Fibroblast of the conjunctiva (primary cell): Measurements from ENCODE around the gene YIPF7.

Experiments used
- DNase-seq: peaks from one replicate; pipeline ENCODE4 v3.0.0-alpha.2; 2010; ENCODE audit warnings: low read depth

YIPF7 gene

DNA sequence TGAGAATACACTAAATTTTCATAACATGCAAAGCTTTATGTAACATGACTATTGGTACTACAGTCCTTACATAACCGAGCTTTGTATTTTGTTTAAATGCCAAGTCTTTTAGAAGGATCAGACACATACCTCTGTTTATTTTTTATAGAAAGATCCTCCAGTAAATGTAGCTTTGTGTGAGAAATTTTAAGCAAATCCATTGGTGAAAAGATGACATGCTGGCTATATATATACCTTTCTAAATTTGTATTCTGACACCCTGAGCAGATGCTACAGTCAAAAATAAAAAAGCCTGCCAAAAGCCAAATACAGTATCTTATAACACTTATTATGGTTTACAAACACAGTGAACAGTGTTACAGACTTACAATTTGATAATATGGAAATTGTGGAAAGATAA lies at the start of gene YIPF7:
Gene YIPF7 (minus strand): TSS at position 201 of the 400 bp plus-strand sequence. CDS start 1,525 bp downstream, outside the sequence.
- DNase-seq: no peak

DNA sequence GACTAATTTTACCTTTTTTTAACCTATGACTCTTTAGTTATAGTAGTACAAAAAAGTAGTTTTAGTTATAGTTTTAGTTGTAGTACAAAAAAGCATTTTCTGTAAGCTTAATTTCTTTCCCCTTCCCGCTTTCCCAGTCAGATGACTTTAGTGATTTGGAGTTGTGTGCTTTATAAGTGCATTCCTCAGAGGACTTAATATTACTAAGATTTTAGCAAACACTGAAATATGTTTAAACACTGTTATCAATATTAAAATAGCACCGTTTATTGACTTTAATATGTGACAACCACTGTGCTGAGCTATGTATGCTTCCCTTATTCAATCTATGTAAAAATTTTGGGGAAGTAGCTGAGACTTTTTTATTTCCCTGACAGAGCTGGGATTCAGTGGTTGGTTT lies 49.6 kb upstream of the YIPF7 start:
- no peak for DNase-seq

DNA sequence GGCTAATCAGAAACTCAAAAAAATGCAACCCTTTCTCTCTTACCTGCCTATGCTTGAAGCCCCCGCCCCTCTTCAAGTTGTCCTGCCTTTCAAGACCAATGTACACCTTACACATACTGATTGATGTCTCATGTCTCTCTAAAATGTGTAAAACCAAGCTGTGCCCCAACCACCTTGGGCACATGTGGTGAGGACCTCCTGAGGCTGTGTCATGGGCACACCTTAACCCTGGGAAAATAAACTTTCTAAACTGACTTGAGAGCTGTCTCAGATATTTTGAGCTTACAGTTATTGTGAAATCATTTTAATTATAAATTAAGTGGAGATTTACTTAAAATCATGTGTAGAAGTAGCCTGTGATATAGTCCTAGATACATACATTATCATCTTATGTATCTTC lies 49.0 kb upstream of the YIPF7 start:
- DNase-seq: no peak

DNA sequence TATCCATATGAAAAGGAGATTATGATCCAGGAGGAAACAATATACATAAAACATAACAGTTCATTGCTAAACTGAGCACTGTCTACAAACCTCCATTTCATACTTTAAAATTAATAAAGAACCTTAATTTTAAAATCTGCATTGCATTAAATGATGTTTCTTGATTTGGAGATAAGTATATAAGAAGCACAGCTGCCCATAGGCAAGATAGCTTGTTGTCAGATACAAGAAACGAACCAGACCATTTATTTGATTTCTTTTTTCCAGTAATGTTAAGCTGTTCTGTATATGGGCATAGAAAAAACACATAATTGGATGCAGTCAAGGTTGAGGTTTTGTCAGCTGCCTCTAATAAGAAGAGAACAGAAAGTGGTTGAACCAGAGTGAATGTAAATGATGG lies 33.2 kb upstream of the YIPF7 start:
- DNase-seq: no peak

DNA sequence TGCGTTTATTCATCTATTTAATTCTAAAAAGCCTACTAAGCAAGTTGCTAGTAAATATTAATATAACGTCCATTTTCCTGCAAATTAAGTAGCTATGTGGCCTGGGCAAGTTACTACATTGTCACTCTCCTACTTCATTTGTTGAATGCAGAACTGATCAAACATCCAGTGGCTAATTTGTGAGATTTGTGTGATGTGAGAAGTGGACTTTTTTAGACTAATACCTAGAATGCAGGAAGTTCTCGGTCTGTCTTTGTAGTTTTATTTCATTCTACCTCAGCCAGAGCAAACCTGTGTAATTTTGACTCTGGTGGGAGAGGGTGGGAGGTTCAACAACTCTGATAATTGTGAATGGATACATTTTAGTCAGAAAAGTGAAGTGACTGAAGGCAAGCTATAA lies 27.6 kb upstream of the YIPF7 start:
- DNase-seq: no peak

DNA sequence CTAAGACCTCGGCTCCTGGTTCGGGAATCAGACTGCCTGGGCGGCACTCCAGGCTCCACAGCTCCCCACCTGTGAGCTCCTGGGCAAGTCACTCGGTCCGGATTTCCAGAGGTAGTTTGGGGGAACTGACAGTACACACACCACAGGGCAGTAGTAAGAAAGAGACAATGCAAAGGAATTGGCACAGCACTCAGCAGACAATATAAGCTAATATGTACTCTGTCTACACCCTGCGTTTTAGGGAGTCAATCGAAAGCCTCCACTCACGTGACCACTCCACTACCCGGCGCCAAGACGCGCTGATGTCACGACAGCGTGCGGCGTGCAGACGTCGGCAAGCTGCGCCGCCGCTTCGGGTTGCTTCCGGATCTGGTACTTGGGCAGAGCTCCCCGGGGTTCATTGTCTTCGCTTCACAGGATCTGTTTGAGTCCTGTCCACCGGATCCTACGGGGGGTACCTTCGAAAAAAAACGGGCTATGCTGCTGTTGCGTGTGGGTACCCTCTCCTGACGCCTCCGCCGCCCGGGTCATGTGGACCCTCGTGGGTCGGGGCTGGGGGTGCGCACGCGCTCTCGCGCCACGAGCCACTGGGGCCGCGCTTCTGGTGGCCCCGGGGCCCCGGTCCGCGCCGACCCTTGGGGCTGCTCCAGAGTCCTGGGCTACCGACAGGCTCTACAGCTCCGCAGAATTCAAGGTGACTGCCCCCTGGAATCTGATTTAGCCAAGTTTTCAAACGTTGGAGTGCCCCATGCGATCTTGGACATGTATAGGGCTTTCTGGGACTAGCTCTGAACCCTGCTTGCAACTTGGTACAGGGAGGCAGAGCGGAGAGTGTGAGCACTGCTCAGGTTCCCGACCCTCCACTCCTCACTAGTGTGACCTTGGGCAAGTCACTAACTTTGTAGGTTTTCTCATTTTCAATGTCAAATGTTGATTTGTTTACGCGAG lies 26.9 kb upstream of the YIPF7 start, which contains the start of gene GUF1:
Gene GUF1 (plus strand): TSS at position 327 of the 948 bp plus-strand sequence. CDS start 203 bp downstream, at position 530.
- peak; percentile 83 for DNase-seq

DNA sequence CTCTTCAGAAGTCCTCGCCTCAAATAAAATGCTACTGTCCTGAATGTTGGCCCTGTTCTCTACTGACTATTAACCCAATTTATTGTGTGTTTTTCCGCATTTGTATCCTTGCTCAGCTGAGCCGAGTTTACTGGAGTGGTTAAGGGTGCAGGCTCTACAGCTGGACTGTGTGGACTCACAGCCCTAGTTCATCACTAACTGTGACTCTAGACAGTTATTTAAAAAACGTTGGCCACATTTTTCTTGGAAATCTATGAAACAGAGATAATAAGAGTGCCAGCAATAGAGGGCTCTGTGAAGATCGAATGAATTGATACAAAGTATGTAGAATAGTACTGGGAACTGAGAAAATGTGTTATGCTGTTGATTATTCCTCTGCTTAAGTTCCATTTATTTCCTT lies 23.9 kb upstream of the YIPF7 start:
- DNase-seq: no peak

DNA sequence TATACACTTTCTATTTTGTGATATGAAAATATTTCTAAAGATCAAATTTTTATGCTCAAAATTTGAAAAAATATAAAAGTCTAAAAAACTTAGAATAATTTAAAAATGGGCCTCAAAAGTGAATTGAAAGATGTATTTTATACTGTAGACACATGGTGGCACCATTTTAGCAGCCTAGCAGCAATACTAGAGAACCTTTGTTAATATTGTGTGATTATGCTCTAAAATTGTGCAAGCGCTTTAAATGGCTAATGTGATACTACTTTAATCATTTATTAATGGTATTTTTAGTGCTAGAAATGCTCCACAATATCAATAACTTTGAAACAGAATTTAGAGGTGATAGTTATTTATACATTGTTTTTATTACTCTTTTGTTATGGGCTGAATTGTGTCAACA lies 23.0 kb upstream of the YIPF7 start:
- DNase-seq: no peak

DNA sequence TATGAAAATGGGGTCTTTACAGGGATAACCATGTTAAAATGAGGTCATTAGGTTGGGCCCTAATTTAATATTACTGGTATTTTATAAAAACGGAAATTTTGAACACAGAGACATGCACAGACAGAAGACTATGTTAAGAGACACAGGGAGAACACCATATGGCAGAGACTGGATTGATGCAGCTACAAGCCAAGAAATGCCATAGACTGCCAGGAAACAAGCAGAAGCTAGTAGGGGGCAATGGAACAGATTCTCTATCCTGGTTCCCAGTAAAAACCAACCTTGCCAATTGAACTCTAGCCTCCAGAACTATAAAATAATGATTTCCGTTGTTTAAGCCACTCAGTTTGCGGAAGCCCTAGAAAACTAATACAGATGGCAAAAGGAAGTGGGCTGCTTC lies 20.2 kb upstream of the YIPF7 start:
- no peak for DNase-seq

DNA sequence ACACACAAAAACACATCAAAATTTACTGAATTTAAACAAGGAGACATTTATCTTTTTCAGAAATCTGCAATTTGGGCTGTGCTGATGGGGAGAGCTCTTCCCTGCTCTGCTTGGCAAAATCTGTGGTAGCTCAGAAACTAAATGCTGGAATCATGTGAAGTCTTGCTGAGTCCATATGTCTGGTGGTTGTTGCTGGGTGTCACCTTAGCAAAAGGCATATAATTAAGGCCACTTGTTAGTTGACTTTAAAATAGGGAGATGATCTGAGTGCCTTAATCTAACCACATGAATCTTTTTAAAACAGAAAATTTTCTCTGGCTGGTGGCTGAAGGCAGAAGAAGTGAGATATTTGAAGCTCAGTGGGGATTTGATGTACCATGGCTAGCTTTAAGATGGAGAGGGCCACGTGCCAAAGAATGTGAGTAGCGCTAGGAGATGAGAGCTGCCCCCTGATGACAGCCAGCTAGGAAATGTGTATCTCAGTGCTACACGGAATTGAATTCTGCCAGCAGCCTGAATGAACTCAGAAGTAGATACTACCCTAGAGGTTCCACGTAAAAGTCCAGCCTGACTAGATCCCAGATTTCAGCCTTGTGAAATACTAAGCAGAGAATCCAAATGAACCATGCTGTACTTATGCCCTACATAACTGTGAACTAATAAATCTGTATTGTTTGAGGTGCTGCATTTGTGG lies 19.2 kb upstream of the YIPF7 start:
- DNase-seq: no peak

DNA sequence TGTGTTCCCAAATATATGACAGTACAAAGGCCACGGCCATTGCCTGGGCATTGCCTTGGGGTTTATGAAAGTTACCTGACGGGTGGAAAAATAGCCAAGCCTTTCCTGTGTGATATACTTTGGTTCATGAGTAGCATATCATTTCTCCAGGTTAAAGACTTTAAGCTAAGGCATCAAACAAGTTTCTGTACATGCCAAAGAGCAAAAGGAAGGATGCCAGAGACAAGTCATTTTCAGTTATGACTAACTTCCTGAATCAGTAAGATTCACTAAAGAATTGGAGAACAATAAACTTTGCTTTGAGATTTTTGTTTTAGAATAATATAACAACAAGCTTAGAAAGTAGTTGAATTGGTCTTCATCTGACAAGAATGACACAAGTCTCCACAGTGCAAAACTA lies 17.1 kb upstream of the YIPF7 start:
- no peak for DNase-seq

DNA sequence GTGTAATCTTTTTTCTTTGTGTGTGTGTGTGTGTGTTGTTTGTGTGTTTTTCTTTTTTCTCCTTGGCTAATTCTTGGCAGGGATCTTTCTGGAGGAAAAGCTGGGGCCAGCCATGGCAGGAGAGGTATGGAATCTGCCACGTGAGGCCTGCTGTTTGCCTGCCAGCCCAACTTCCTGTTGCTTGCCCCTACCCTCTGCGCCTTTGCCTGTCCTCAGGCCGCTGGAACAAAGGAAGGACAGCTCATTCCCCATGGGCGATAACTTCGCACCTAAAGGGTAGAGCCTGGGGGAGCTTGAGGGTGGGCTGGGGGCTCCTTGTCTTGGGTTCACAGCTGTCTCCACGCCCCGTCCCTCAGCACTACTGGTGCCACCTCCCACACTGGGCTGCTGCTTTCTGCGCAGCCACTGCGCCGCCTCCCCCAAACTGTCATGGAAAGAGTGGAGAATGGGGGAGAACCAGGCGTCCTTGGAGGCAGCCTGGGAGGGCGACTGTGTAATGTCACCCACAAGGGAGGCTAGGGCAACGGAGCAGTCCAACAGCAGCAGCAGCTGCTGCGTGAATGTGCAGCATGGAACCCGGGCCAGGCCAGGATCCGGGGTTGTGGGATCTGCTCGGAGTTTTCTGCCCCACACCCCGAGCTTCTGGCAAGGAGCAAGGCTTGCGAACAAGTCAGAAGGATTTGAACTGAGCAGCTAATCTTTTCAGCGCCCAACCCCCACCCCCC lies 12.3 kb upstream of the YIPF7 start:
- DNase-seq: no peak

DNA sequence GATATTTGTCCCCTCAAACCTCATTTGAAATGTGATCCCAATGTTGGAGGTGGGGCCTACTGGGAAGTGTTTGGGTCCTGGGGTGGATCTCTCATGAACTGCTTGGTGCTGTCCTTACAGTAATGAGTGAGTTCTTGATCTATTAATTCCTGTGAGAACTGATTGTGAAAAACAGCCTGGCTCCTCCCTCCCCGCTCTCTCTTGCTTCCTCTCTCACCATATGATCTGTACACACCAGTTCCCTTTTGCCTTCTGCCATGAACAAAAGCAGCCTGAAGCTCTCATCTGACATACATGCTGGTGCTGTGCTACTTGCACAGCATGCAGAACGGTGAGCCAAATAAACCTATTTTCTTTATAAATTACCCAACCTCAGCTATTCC lies 11.2 kb upstream of the YIPF7 start:
- DNase-seq: no peak

DNA sequence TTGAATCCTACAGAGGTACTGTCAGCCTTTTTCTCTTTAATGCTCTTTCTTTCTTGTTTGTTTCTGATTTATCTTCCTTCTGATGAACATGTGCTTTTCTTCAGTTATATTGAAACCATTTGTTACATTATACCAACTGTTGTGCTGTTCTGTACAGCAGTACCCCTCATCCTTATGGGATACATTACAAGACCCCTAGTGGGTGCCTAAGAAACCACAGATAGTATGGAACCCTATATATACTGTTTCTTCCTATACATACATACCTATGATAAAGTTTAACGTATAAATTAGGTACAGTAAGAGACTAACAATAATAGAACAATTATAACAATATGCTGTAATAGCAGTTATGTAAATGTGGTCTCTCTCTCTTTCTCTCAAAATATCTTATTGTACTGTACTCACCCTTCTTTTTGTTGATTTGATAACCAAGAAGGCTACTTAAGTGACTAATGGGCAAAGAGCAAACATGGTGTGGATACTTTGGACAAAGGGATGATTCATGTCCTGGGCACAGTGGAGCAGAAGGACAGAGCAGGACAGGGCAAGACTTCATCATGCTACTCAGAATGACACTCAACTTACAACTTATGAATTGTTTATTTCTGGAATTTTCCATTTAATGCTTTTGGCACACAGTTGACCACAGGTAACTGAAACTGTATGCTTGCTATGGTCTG lies 10.7 kb upstream of the YIPF7 start:
- no peak for DNase-seq

DNA sequence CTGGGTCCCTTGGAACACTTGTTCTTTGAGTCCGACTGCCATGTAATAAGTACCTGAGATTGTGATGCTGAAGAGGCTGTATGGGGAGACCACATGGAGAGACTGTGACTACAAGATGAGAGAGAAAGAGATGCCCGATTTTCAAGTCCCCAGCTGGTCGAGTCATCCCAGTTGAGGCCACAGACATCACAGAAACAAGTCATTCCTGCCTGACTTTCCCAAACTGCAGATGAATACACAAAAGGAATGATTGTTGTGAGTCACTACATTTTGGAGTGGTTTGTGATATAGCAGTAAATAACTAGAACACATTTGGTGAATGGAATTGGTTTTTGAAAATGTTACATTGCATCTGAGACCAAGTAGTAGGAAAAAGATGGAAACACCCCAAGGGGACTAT lies 9.0 kb upstream of the YIPF7 start:
- no peak for DNase-seq

DNA sequence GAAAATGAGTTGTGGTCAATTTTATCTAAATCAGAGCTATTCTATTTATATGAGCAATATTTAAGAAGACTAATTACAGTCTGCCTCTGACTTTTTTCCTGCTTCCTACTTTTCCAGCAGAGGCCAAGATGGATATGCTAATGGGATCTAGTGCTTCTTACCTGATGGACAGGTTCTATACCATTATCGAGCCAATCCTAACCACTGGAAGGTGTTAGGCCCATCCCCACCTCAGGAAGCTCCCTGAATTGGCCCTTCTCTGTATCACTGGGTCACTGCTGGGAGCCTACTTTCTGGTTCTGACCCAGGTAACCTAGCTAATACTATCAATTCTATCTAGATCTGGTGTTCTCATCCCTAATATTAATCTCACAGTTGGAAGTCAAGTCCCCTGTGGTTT lies 577 bp upstream of the YIPF7 start:
- DNase-seq: no peak

DNA sequence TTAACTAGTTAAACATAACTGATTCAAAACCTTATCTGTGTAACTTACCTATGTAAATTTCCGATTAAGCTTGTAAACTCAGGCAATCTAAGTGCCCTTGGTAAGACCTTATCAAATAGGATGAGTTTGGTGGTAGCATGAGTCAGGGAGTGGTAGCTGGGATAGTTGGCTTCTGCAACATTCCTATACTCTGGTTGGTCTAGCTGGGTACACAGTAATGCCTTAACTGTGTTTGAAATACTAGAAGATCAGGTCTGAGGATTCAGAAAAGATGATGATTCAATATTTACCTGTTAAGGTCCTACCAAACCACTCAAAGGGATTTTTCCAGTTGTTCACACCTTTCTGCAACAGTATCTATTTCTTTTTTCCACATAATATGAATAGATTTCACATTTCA lies 5.3 kb downstream of the YIPF7 start:
- DNase-seq: no peak

DNA sequence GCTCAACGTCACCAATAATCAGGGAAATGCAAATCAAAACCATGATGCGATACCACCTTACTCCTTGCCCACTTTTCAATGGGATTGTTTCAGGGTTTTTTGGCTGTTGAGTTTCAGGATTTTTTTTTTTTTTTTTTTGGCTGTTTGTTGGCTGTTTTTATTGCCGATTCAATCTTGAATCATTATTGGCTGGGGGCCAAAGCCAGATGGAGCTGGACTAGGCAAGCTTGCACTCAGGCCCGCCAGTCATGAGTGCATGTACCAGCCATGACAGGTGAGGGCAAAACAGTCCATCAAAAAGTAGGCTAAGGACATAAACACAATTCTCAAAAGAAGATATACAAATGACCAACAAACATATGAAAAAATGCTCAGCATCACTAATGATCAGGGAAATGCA lies 13.3 kb downstream of the YIPF7 start:
- no peak for DNase-seq

DNA sequence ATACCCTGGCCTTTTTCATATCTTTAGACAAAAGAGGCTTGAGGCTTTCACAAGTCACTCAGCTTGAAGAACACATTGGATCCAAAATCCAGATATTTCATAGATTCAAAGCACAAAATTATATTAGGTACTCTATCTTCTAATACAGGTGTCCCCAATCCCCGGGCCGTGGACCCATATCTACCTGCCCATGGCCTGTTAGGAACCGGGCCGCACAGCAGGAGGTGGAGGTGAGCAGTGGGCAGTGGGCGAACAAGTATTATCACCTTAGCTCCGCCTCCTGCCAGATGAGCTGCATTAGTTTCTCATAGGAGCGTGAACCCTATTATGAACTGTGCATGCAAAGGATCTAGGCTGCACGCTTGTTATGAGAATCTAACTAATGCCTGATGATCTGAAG lies 18.7 kb downstream of the YIPF7 start:
- no peak for DNase-seq

DNA sequence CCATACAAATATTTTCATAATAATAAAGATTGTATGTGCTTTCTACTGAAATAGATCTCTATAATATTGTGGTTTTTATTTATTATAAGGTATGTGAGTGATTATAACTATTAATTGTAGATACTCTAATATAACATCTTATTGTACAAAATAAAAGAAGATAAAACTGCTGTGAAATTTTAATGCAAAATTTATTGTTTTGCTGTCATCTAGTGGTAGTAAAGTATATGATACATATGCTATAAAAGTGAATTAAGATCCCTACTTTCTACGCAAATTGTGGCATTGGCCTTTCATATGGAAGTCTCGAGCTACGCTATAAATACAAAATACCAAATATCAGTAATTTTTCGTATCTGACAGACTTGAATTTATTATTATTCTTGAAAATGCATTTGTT lies 19.3 kb downstream of the YIPF7 start:
- no peak for DNase-seq

DNA sequence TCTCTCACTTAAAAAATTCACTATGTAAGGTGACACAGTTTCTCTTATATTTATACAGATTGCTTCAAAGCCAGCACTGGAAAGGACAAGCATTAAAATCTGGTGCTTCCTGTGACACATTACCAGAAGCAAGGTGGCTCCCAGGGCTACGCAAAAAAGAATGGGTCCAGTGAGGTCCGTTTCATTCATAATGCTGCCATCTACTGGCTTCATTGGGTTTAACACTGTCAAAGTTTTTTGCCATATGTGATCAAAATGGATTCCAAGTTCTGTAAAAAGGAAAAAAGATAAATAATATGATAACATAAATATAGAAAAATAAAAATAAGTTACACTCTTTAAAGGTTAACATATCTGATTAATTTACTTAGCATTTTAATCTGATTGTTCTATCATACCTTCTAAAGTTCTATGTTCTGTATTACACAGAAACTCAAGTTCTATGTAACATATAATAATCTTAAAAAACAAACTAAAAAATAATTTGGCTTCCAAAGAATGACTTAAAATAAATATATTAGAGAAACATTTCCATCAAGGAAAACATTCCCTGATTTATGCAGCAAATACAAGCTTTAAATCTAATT lies 22.1 kb downstream of the YIPF7 start:
- peak; percentile 17 for DNase-seq

DNA sequence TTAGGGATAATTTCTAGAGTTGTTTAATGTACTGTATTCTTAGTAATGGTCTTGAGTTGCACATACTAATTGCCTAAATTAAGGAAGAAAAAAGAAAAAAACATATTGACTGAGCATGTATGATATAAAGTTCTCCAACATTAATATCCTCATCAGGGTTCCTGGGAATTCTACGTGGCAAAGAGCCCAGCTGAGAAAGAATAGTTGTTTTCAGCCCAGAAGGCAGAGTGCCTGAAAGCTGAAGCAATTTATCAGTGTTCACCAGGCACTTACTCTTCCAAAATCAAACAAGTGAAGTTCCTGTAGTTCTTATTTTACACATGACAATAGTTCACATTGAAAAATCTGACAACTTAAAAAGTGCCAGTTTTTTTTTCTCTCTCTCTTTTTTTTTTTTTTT lies 27.7 kb downstream of the YIPF7 start:
- no peak for DNase-seq
